ENCODE results near the gene C1QTNF9B. TPM values are rescaled to one million over a fixed set of nuclear protein-coding genes. Genes with fewer than 3 reads are reported as not detected.
"Not testable (repeated sequence)": the region's sequence is repeated elsewhere in the genome, so short reads cannot be mapped to it uniquely, and the experiment has no call there.

Gene C1QTNF9B
- total RNA-seq, 1 donor from 2014 or later = not detected

DNA sequence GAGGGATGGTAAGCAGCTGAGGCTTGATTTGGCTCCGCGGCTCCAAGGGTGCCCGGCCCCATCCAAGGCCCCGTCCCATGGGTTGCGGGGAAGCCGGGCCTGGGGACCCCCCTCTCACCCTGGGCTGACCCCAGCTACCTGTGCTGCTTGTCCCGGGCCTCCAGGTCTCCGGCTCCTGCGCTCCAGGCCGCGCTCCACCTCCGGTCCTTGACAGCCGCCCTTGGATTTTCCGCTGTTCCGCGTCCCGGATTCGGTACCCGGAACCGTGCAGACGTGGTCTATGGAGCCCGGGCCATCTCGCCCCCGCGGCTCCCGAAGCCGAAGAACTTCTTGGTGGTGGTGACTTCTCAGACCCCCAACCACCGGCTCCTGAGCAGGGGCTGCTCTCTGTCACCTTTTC, 48.3 kb upstream of the C1QTNF9B start:
- H4K20me1 ChIP-seq (ENCODE audit: insufficient read depth, low read length) = no peaks in the 10 kb centered on the region
- peaks cover 2% of the 10 kb centered on the region for H3K27me3 ChIP-seq (ENCODE audit: insufficient read depth, low read length)
- no peaks in the 10 kb centered on the region for H3K4me1 ChIP-seq (ENCODE audit: insufficient read depth, low read length)
- Mint-ChIP-seq H3K9me3 (ENCODE audit: unreplicated experiment) (no peaks in the 10 kb centered on the region), H3K4me1 (ENCODE audit: low read depth, unreplicated experiment) (no peaks in the 10 kb centered on the region), H3K4me3 (ENCODE audit: unreplicated experiment) (no peak overlapping the region), H3K27ac (ENCODE audit: unreplicated experiment) (no peak overlapping the region), H3K27me3 (ENCODE audit: low read depth, unreplicated experiment) (peaks cover 12% of the 10 kb centered on the region), H3K36me3 (ENCODE audit: low read depth, unreplicated experiment) (no peaks in the 10 kb centered on the region)
- H3K27ac ChIP-seq (ENCODE audit: low read depth, low read length) = no peak overlapping the region
- no peak overlapping the region for H3K4me2 ChIP-seq (ENCODE audit: low read length)
- no peak overlapping the region for H3K4me3 ChIP-seq (ENCODE audit: insufficient read depth, low read depth, low read length)
- FAIRE-seq (no peak), DNase-seq (ENCODE audit: low read depth) (no peak)
- TF ChIP-seq CTCF (IDR thresholded peaks at IDR 0.05; ENCODE audit: insufficient read depth, low read depth, low read length) = no peak
- no peak for TF ChIP-seq EZH2 (IDR thresholded peaks at IDR 0.05; ENCODE audit: insufficient read depth, low read length)
- H3K79me2 ChIP-seq (ENCODE audit: insufficient read depth, low read length) = no peaks in the 10 kb centered on the region
- no peak overlapping the region for H2AFZ ChIP-seq (ENCODE audit: low read depth, low read length)
- H3K9me3 ChIP-seq (ENCODE audit: insufficient read depth, low read depth, low read length) = no peaks in the 10 kb centered on the region
- H3K9ac ChIP-seq (ENCODE audit: low read length) = no peak overlapping the region
- H3K36me3 ChIP-seq (ENCODE audit: insufficient read depth, low read length) = no peaks in the 10 kb centered on the region

DNA sequence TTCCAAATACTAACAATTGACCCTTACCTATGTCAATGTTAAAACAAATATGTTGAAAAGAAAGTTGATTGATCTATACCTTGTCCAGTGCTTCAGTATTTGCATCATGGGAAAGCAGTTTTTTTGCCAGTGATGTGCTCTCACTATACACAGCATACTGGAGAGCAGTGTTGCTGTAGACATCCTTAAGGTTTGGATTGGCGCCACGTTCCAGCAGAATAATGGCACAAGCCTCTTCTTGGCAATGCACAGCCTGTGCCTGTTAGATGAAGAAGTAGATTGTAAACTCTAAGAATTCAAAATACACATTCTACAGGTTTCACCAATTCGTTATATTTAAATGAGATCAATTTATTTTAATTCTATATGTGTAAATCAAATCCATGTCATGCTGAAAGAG, 43.9 kb upstream of the C1QTNF9B start:
- TF ChIP-seq EZH2 (IDR thresholded peaks at IDR 0.05; ENCODE audit: insufficient read depth, low read length) (no peak), CTCF (IDR thresholded peaks at IDR 0.05; ENCODE audit: insufficient read depth, low read depth, low read length) (no peak)
- Histone ChIP-seq H2AFZ (ENCODE audit: low read depth, low read length) (no peak overlapping the region), H3K36me3 (ENCODE audit: insufficient read depth, low read length) (no peaks in the 10 kb centered on the region), H3K9me3 (ENCODE audit: insufficient read depth, low read depth, low read length) (no peaks in the 10 kb centered on the region), H3K4me3 (ENCODE audit: insufficient read depth, low read depth, low read length) (no peak overlapping the region), H3K4me1 (ENCODE audit: insufficient read depth, low read length) (no peaks in the 10 kb centered on the region), H3K27ac (ENCODE audit: low read depth, low read length) (no peak overlapping the region), H3K79me2 (ENCODE audit: insufficient read depth, low read length) (no peaks in the 10 kb centered on the region), H4K20me1 (ENCODE audit: insufficient read depth, low read length) (no peaks in the 10 kb centered on the region), H3K4me2 (ENCODE audit: low read length) (no peak overlapping the region), H3K27me3 (ENCODE audit: insufficient read depth, low read length) (peaks cover 7% of the 10 kb centered on the region), H3K9ac (ENCODE audit: low read length) (no peak overlapping the region)
- H3K27me3 Mint-ChIP-seq (ENCODE audit: low read depth, unreplicated experiment) = peaks cover 1% of the 10 kb centered on the region
- H3K27ac Mint-ChIP-seq (ENCODE audit: unreplicated experiment) = no peak overlapping the region
- peaks cover 3% of the 10 kb centered on the region for H3K36me3 Mint-ChIP-seq (ENCODE audit: low read depth, unreplicated experiment)
- FAIRE-seq = no peak
- DNase-seq (ENCODE audit: low read depth) = no peak
- peaks cover 13% of the 10 kb centered on the region for H3K9me3 Mint-ChIP-seq (ENCODE audit: unreplicated experiment)
- no peaks in the 10 kb centered on the region for H3K4me1 Mint-ChIP-seq (ENCODE audit: low read depth, unreplicated experiment)
- no peak overlapping the region for H3K4me3 Mint-ChIP-seq (ENCODE audit: unreplicated experiment)

GRCh38 chr13:23939666-23940065, 42.4 kb upstream of the C1QTNF9B start:
- H3K79me2 ChIP-seq (ENCODE audit: insufficient read depth, low read length); H3K9ac ChIP-seq (ENCODE audit: low read length); H2AFZ ChIP-seq (ENCODE audit: low read depth, low read length); H3K4me2 ChIP-seq (ENCODE audit: low read length); DNase-seq (ENCODE audit: low read depth); H3K9me3 ChIP-seq (ENCODE audit: insufficient read depth, low read depth, low read length); H3K27ac Mint-ChIP-seq (ENCODE audit: unreplicated experiment); H4K20me1 ChIP-seq (ENCODE audit: insufficient read depth, low read length); H3K4me3 ChIP-seq (ENCODE audit: insufficient read depth, low read depth, low read length); H3K4me1 Mint-ChIP-seq (ENCODE audit: low read depth, unreplicated experiment); H3K27ac ChIP-seq (ENCODE audit: low read depth, low read length); H3K4me1 ChIP-seq (ENCODE audit: insufficient read depth, low read length); H3K27me3 Mint-ChIP-seq (ENCODE audit: low read depth, unreplicated experiment); H3K36me3 ChIP-seq (ENCODE audit: insufficient read depth, low read length); FAIRE-seq; H3K36me3 Mint-ChIP-seq (ENCODE audit: low read depth, unreplicated experiment); H3K27me3 ChIP-seq (ENCODE audit: insufficient read depth, low read length): not testable (repeated sequence)
- Mint-ChIP-seq H3K4me3 (ENCODE audit: unreplicated experiment) (peak overlapping the region; percentile 47), H3K9me3 (ENCODE audit: unreplicated experiment) (peaks cover 13% of the 10 kb centered on the region)

All from astrocyte (in vitro differentiated cells and primary cell).